NCI-H345 treated with DMSO at 0.1 percent for 48 hours (cell line): ENCODE results near the gene JUNB.
"Not testable (repeated sequence)": the region's sequence is repeated elsewhere in the genome, so short reads cannot be mapped to it uniquely, and the experiment has no call there.

Source experiments
- DNase-seq: peaks from one replicate; lab custom pipeline; 2025; ENCODE audit not compliant: unreplicated experiment; lab: John Stamatoyannopoulos, UW

JUNB gene

GRCh38 chr19:12802267-12803106 lies 11.2 kb downstream of the JUNB start:
- DNase-seq, result no peak

GRCh38 chr19:12804051-12804450 lies 12.8 kb downstream of the JUNB start:
- DNase-seq, result no peak

- DNase-seq, result peak; percentile 26
Observed at GRCh38 chr19:12806242-12807081, 15.2 kb downstream of the JUNB start, which contains the start of gene RNASEH2A. Gene RNASEH2A (plus strand): TSS chr19:12806584. CDS start chr19:12806674, 90 bp downstream.

- DNase-seq, result no peak
Observed at GRCh38 chr19:12815088-12815487, 23.8 kb downstream of the JUNB start.

GRCh38 chr19:12817188-12817587 lies 25.9 kb downstream of the JUNB start:
- not testable (repeated sequence) for DNase-seq

GRCh38 chr19:12817810-12818209 lies 26.5 kb downstream of the JUNB start:
- not testable (repeated sequence) for DNase-seq

GRCh38 chr19:12821761-12822160 lies 30.5 kb downstream of the JUNB start:
- no peak for DNase-seq

GRCh38 chr19:12825254-12826131 lies 34.2 kb downstream of the JUNB start:
- no peak for DNase-seq

- no peak for DNase-seq
Observed at GRCh38 chr19:12828494-12828893, 37.2 kb downstream of the JUNB start.

- no peak for DNase-seq
Observed at GRCh38 chr19:12833418-12833737, 42.1 kb downstream of the JUNB start.

GRCh38 chr19:12833738-12834565 lies 42.7 kb downstream of the JUNB start:
- no peak for DNase-seq

- DNase-seq, result no peak
Observed at GRCh38 chr19:12834566-12834943, 43.3 kb downstream of the JUNB start, which contains the start of gene RTBDN. Gene RTBDN (minus strand): TSS chr19:12834579. CDS start chr19:12829979, 4,600 bp downstream.

GRCh38 chr19:12834976-12835757 lies 43.9 kb downstream of the JUNB start:
- no peak for DNase-seq

- DNase-seq, result no peak
Observed at GRCh38 chr19:12836529-12836863, 45.2 kb downstream of the JUNB start.

GRCh38 chr19:12837225-12837624 lies 45.9 kb downstream of the JUNB start:
- DNase-seq, result no peak

GRCh38 chr19:12838182-12838885 lies 47.0 kb downstream of the JUNB start, which contains the start of gene MAST1:
Gene MAST1 (plus strand): TSS chr19:12838515. CDS start chr19:12838573, 58 bp downstream.
- DNase-seq, result no peak

GRCh38 chr19:12838886-12839756 lies 47.8 kb downstream of the JUNB start:
- no peak for DNase-seq
